ENCODE results near the gene C3orf20.

Gene C3orf20

GRCh38 chr3:14761121-14761672 lies 86.3 kb downstream of the C3orf20 start (continued):
- TF ChIP-seq ZNF565 (CRISPR knock-in tag; conservative IDR thresholded peaks at IDR 0.05; ENCODE audit: low read depth) (no peak), BACH2 (CRISPR knock-in tag; IDR thresholded peaks at IDR 0.05; ENCODE audit: borderline replicate concordance) (no peak), GLIS3 (CRISPR knock-in tag; IDR thresholded peaks at IDR 0.05) (no peak), CSDC2 (CRISPR knock-in tag; IDR thresholded peaks at IDR 0.05) (no peak)

DNA sequence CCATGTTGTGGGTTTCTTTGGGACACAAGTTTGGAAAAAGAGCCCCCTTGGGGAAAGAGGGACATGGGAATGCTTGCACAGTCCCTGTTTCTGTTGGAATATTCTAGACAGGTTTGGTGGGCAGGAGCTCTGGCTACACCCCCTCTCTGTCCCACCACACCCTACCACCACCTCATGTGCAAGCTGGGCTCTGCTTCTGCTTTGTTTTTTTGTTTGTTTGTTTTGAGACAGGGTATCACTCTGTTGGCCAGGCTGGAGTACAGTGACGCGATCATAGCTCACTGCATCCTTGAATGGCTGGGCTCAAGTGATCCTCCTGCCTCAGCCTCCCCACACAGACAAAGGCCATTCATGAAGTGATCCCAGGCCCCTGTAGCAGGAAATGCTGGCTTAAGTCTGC lies 86.9 kb downstream of the C3orf20 start:
- ATAC-seq: no peak
- no peak for TF ChIP-seq ZNF565 (CRISPR knock-in tag; conservative IDR thresholded peaks at IDR 0.05; ENCODE audit: low read depth)

DNA sequence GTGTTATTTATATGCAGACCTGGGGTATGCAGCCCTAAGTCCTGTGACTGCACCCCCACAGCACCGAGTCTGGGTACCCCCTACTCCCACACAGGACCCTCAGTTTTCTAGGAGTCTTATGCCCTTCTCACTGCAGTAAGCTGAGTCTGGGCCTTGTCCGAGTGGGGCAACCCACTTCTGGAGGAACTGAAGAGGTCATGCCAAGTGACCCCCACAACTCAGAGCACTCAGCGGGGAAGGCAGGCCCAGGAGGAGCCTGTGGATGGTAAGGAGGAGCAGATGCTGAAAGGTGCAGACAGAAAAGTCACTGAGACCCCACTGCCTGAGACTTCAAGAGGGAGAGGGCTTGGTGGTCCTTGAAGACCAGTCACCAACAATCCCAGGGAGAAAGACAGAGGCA lies 87.8 kb downstream of the C3orf20 start:
- TF ChIP-seq GLIS3 (CRISPR knock-in tag; IDR thresholded peaks at IDR 0.05): no peak
- TF ChIP-seq ZNF565 (CRISPR knock-in tag; conservative IDR thresholded peaks at IDR 0.05; ENCODE audit: low read depth): no peak
- TF ChIP-seq PPARA (CRISPR knock-in tag; IDR thresholded peaks at IDR 0.05; ENCODE audit: borderline replicate concordance): no peak
- no peak for TF ChIP-seq RARB (CRISPR knock-in tag; IDR thresholded peaks at IDR 0.05)
- no peak for TF ChIP-seq ARNTL (CRISPR knock-in tag; IDR thresholded peaks at IDR 0.05; ENCODE audit: borderline replicate concordance, low read depth)
- ATAC-seq: no peak

DNA sequence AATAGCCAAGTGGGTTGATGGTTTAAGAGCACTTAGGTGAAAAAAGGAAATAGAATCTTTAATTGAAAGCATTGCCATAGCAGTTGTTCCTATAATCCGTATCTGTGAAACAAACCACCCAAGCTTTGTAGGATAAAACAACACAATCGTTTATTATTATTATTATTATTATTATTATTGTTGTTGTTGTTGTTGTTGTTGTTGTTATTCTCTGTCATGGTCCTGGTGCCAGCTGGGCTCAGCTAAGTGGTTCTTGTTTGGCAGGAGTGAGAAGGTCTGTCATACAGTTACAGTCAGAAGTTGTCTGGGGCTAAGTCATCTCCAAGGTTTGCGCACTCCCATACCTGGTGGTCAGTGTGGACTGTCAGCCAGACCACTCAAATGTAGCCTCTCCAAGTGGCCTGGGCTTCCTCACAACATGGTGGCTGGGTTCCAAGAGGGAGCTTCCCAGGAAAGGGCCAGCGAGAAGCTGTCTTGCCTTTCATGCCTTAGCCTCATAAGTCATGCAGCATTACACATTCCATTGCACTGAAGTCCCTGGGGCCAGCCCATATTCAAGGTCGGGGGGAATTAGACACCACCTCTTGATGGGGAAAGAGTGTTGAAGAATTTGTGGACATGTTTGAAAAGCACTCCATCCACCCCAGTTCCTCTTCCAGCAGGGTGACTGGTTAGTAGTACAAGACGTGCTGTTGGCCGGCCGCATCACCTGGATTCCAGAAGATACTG lies 89.6 kb downstream of the C3orf20 start:
- no peak for ATAC-seq

DNA sequence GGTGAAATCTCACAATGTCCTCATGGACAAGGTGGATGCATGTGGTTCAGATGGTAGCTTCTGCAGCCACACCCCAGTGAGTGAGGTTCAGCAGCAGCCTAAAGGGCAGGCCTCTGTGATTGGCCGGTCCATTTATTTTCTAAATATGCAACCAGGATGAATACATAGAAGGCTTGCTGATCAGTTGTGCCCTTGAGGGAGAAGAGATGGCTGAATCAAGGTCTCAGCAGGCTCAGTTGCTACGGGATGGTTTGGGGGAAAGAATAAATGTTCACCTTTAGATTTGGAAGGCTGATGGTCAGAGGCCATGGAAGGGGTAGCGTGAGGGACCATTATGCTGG lies 90.1 kb downstream of the C3orf20 start:
- no peak for ATAC-seq
- no peak for TF ChIP-seq ZNF70 (CRISPR knock-in tag; IDR thresholded peaks at IDR 0.05)
- no peak for TF ChIP-seq OSR1 (CRISPR knock-in tag; IDR thresholded peaks at IDR 0.05)
- no peak for TF ChIP-seq CREB5 (CRISPR knock-in tag; IDR thresholded peaks at IDR 0.05; ENCODE audit: low read depth)
- no peak for TF ChIP-seq ARNTL (CRISPR knock-in tag; IDR thresholded peaks at IDR 0.05; ENCODE audit: borderline replicate concordance, low read depth)
- no peak for TF ChIP-seq TCF4 (CRISPR knock-in tag; IDR thresholded peaks at IDR 0.05; ENCODE audit: borderline replicate concordance)
- no peak for TF ChIP-seq TOX (CRISPR knock-in tag; IDR thresholded peaks at IDR 0.05; ENCODE audit: borderline replicate concordance)
- TF ChIP-seq BACH2 (CRISPR knock-in tag; IDR thresholded peaks at IDR 0.05; ENCODE audit: borderline replicate concordance): no peak
- TF ChIP-seq PPARA (CRISPR knock-in tag; IDR thresholded peaks at IDR 0.05; ENCODE audit: borderline replicate concordance): no peak
- TF ChIP-seq RARB (CRISPR knock-in tag; IDR thresholded peaks at IDR 0.05): no peak
- TF ChIP-seq ESRRG (CRISPR knock-in tag; IDR thresholded peaks at IDR 0.05): no peak
- TF ChIP-seq GLIS3 (CRISPR knock-in tag; IDR thresholded peaks at IDR 0.05): no peak
- TF ChIP-seq, protein P1, sequence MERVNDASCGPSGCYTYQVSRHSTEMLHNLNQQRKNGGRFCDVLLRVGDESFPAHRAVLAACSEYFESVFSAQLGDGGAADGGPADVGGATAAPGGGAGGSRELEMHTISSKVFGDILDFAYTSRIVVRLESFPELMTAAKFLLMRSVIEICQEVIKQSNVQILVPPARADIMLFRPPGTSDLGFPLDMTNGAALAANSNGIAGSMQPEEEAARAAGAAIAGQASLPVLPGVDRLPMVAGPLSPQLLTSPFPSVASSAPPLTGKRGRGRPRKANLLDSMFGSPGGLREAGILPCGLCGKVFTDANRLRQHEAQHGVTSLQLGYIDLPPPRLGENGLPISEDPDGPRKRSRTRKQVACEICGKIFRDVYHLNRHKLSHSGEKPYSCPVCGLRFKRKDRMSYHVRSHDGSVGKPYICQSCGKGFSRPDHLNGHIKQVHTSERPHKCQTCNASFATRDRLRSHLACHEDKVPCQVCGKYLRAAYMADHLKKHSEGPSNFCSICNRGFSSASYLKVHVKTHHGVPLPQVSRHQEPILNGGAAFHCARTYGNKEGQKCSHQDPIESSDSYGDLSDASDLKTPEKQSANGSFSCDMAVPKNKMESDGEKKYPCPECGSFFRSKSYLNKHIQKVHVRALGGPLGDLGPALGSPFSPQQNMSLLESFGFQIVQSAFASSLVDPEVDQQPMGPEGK (CRISPR knock-in tag; IDR thresholded peaks at IDR 0.05; ENCODE audit: borderline replicate concordance): no peak
- TF ChIP-seq SNAI2 (CRISPR knock-in tag; IDR thresholded peaks at IDR 0.05): no peak

More for the DNA sequence above, 89.6 kb downstream of the C3orf20 start:
- no peak for TF ChIP-seq CSDC2 (CRISPR knock-in tag; IDR thresholded peaks at IDR 0.05)
- TF ChIP-seq RARB (CRISPR knock-in tag; IDR thresholded peaks at IDR 0.05): no peak
- no peak for TF ChIP-seq ZNF70 (CRISPR knock-in tag; IDR thresholded peaks at IDR 0.05)
- TF ChIP-seq, protein P2, sequence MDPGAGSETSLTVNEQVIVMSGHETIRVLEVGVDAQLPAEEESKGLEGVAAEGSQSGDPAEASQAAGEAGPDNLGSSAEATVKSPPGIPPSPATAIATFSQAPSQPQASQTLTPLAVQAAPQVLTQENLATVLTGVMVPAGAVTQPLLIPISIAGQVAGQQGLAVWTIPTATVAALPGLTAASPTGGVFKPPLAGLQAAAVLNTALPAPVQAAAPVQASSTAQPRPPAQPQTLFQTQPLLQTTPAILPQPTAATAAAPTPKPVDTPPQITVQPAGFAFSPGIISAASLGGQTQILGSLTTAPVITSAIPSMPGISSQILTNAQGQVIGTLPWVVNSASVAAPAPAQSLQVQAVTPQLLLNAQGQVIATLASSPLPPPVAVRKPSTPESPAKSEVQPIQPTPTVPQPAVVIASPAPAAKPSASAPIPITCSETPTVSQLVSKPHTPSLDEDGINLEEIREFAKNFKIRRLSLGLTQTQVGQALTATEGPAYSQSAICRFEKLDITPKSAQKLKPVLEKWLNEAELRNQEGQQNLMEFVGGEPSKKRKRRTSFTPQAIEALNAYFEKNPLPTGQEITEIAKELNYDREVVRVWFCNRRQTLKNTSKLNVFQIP (CRISPR knock-in tag; IDR thresholded peaks at IDR 0.05; ENCODE audit: borderline replicate concordance, low read depth): no peak
- TF ChIP-seq, protein P1 (CRISPR knock-in tag; IDR thresholded peaks at IDR 0.05; ENCODE audit: borderline replicate concordance): no peak
- no peak for TF ChIP-seq ZNF565 (CRISPR knock-in tag; conservative IDR thresholded peaks at IDR 0.05; ENCODE audit: low read depth)
- TF ChIP-seq CSRNP3 (CRISPR knock-in tag; IDR thresholded peaks at IDR 0.05): no peak
- no peak for TF ChIP-seq OSR1 (CRISPR knock-in tag; IDR thresholded peaks at IDR 0.05)
- TF ChIP-seq ZC3H10 (CRISPR knock-in tag; IDR thresholded peaks at IDR 0.05): no peak
- TF ChIP-seq ARNTL (CRISPR knock-in tag; IDR thresholded peaks at IDR 0.05; ENCODE audit: borderline replicate concordance, low read depth): no peak
- TF ChIP-seq ESRRG (CRISPR knock-in tag; IDR thresholded peaks at IDR 0.05): no peak
- no peak for TF ChIP-seq ZNF8 (CRISPR knock-in tag; IDR thresholded peaks at IDR 0.05)
